Lower leg skin (tissue), 4 donors: ENCODE results near the gene LRRC51. TPM values are rescaled to one million over a fixed set of nuclear protein-coding genes. Genes with fewer than 3 reads are reported as not detected.

ENCODE experiments used
- DNase-seq, 2 donors: peaks; one replicate each; pipeline ENCODE4 v3.0.0-alpha.2; 2019; ENCODE audit warnings: low spot score in 2 of 2
- H3K4me3 ChIP-seq: fragments of 200-600 bp; sonication (generic); 2 replicates; pipeline ENCODE4 v1.5.1; 2017; ENCODE audit warnings: mild to moderate bottlenecking, low read depth; ENCODE audit not compliant: poor library complexity, severe bottlenecking
- CTCF ChIP-seq, 3 donors: fragments of 450-650 bp; IDR thresholded peaks; one replicate each; pipeline ENCODE4 v1.5.1; 2016; ENCODE audit warnings: antibody characterized with exemption in 3 of 3, mild to moderate bottlenecking in 3 of 3, moderate library complexity in 2 of 3
- POLR2A ChIP-seq, 2 donors: fragments of 450-650 bp; IDR thresholded peaks; one replicate each; pipeline ENCODE4 v1.6.1; 2016 to 2017; ENCODE audit warnings: antibody characterized with exemption in 2 of 2, mild to moderate bottlenecking in 1 of 2, moderate library complexity in 1 of 2
- WGBS, 2 donors: methylation state at CpG; one replicate each; pipeline ENCODE4 v1.1.5; 2018; 5-methylcytosine and 5-hydroxymethylcytosine counted together
- intact Hi-C: fragments of 100-400 bp; cut with DNase I; formaldehyde crosslinking; loops from one replicate; pipeline ENCODE4 v1.15.0; 2023; ENCODE audit warnings: low total_unique reads
- total RNA-seq, 4 donors: library from RNA; depleted of rRNA; stranded (reverse); fragments of >200 nt; gene quantifications; one replicate each; pipeline ENCODE4 v1.1.0, GENCODE V29; 2016

Gene LRRC51
- total RNA-seq, 4 donors from 2014 or later = 1.9 to 16.9 (median 4.9) TPM

GRCh38 chr11:72039856-72040401, 40.7 kb upstream of the LRRC51 start:
- H3K4me3 ChIP-seq = peak overlapping the region; percentile 53
- DNase-seq = no peak
- 2 to 3% methylated on average over 6 of the region's 6 CpGs for WGBS, 2 donors
- intact Hi-C loops = loop anchor here (5.0 kb wide), 1 partner anchor 42 kb away; the partner anchor contains the start of genes LRRC51 and NUMA1
- TF ChIP-seq POLR2A (IDR thresholded peaks at IDR 0.05) (no peak), CTCF (IDR thresholded peaks at IDR 0.05) (no peak)

DNA sequence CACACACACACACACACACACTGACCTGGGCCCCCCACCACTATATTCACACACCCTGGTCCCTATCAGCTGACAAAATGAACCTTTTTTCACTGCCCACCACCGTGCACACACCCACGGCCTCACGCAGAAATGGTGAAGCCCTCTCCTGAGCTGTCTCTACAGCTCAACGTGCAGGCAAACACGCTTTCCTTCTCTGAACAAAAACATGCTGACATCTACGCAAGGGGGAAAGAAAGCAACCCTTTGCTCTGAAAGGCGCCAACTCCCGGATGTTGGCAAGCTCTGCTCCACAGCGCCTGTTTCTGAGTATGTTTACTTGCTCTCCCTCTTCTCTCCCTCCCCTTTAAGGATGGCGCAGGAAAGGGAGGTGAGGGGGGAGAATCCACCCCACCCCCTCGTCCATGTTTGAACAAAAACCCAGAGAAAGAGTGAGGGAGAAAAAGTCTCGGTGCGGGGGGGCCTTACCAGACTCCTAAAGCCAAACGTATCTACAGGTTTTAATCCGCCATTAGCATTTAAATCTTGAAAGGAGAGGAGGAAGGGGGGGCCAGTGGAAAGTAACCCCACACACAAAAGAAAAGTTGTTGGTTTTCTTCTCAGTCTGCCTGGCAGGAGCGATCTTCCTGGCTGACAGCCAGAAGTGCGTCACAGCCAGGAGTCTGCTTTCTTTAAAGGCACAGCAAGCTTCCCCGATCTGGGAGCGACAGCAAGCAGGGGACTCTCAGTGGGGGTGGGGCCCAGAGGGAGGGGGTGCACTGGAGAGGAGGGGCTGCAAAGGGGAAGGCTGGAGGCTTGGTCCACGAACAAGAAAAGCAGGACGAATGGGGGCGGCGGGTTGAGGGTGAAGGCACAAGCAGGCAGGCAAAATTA, 39.9 kb upstream of the LRRC51 start:
- WGBS, 2 donors = 0 to 1% methylated on average over 23 of the region's 23 CpGs
- H3K4me3 ChIP-seq = peak overlapping the region; percentile 53
- DNase-seq = peak; percentile 96 to 99
- TF ChIP-seq CTCF (IDR thresholded peaks at IDR 0.05) (no peak), POLR2A (IDR thresholded peaks at IDR 0.05) (no peak)
- intact Hi-C loops = loop anchor here (5.0 kb wide), 1 partner anchor 42 kb away; the partner anchor contains the start of genes LRRC51 and NUMA1

DNA sequence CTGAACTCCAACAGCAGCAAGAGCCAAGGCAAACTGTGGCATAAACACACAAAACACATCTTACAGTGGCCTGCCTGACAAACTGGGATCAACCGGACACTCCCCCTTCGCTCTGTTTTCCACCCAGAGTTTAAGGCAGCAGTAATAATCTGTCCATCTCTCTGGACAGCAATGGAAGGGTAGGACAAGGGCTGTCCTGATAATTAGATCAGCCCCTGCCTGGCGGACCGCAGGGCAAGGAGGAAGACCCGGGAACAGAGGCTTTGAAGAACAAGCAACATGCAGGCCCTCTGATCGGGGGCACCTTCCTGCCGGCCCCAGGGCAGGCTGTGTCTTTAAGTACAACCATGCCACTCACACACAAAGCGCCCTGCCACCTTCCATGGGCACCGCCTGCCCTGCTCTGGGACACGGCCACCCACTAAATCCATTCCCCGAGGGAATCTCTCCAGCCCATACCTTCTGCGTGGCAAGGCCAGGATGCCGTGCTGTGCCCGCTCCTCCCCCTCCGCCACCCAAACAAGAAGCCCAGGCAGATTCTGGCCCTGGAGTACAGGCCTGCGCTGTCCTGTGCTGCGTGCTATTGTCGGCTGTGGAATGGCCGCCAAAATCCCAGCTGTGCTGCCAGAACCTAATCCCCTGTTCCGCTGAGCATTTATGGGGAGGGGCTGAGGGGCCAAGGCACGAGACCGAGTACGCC, 39.1 kb upstream of the LRRC51 start:
- H3K4me3 ChIP-seq = peak overlapping the region; percentile 20
- no peak for TF ChIP-seq CTCF (IDR thresholded peaks at IDR 0.05)
- TF ChIP-seq POLR2A (IDR thresholded peaks at IDR 0.05) = no peak
- WGBS, 2 donors = 1% methylated on average over 22 to 23 of the region's 23 CpGs
- DNase-seq = peak; percentile 73 to 95
- intact Hi-C loops = loop anchor here (5.0 kb wide), 1 partner anchor 41 kb away; the partner anchor contains the start of genes LRRC51 and NUMA1

DNA sequence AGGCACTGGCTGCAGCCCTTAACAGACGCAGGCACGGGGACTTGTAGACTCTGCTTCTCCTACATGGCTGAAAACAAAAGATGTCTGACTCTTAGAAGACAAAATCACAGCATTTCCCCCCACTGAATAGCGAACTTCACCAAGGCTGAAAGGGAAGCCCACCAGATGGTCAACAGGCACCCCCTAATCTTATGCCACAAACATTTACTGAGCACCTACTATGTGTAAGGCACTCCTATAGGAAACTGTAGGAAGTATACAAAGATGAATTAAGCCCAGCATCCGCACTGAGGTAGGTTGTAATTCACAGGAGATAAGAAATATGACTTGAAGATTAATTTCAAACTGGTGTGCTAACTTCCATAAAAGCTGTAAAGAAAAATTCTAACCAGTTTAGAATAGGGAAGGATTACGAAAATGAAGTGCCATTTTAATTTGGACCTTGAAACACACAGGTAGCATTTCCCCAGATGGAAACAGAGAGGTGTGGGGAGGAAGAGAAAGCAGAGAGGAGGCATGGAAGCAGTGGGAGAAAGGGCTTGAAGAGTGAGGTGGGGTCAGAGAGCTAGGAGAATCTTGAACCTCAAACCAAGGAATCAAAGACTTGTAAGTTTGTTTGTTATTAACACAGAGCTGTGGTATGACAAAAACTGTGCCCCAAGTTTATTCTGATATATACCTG, 38.4 kb upstream of the LRRC51 start:
- no peak for DNase-seq
- H3K4me3 ChIP-seq = peak overlapping the region; percentile 20
- 19 to 21% methylated on average over 4 to 5 of the region's 5 CpGs for WGBS, 2 donors
- TF ChIP-seq CTCF (IDR thresholded peaks at IDR 0.05) (no peak), POLR2A (IDR thresholded peaks at IDR 0.05) (no peak)
- intact Hi-C loops = loop anchor here (5.0 kb wide), 1 partner anchor 40 kb away; the partner anchor contains the start of genes LRRC51 and NUMA1

GRCh38 chr11:72045849-72046248, 34.8 kb upstream of the LRRC51 start:
- 83 to 87% methylated on average over 5 of the region's 5 CpGs for WGBS, 2 donors
- DNase-seq = no peak
- intact Hi-C loops = no loop called here
- H3K4me3 ChIP-seq = no peak overlapping the region
- no peak for TF ChIP-seq POLR2A (IDR thresholded peaks at IDR 0.05)
- TF ChIP-seq CTCF (IDR thresholded peaks at IDR 0.05) = no peak
